Embryonic facial prominence (tissue), 1 donor: ENCODE measurements around the gene GRIP2.
A peak's percentile ranks its signal among the peaks of the same experiment; 100 is the strongest.

Experiments used
- DNase-seq: peaks from one replicate; pipeline ENCODE4 v3.0.0-alpha.2; 2016; ENCODE audit errors: extremely low spot score

Gene GRIP2

GRCh38 chr3:14465425-14465824, 74.7 kb downstream of the GRIP2 start:
- DNase-seq: no peak

DNA sequence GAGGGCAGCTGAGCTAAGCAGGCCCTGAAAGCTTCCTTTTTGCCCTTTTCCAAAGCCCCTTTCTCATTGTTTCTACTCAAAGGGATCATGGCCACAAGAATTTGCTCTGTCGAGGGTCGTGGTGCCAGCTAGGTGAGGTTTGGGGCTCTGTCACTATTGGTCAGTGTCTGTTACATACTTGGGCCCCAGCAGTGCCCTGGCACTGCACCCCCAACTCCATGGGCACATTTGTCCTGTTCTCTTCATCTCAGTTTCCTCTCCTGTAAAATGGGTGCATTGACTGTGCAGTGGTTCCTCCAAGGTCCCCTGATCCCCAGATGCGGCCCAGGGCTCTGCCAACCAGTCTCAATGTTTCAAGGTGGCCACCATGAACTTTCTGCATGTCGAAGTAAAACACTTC, 75.6 kb downstream of the GRIP2 start:
- DNase-seq: no peak

DNA sequence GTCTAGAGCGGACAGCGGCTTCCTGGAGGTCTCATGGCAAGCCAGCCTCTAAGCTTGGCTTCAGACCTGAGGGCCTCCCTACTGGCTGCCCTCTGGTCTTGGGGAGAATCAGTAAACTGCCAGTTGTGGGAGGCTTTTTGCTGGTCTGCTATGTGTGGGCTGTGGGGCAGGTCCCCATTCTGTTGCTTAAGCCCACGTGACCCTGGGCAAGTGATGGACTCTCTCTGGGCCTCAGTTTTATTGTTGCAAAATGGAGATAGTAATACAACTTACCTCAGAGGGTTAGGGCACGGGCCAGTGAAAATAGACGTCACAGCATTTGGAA, 76.0 kb downstream of the GRIP2 start:
- DNase-seq: no peak

DNA sequence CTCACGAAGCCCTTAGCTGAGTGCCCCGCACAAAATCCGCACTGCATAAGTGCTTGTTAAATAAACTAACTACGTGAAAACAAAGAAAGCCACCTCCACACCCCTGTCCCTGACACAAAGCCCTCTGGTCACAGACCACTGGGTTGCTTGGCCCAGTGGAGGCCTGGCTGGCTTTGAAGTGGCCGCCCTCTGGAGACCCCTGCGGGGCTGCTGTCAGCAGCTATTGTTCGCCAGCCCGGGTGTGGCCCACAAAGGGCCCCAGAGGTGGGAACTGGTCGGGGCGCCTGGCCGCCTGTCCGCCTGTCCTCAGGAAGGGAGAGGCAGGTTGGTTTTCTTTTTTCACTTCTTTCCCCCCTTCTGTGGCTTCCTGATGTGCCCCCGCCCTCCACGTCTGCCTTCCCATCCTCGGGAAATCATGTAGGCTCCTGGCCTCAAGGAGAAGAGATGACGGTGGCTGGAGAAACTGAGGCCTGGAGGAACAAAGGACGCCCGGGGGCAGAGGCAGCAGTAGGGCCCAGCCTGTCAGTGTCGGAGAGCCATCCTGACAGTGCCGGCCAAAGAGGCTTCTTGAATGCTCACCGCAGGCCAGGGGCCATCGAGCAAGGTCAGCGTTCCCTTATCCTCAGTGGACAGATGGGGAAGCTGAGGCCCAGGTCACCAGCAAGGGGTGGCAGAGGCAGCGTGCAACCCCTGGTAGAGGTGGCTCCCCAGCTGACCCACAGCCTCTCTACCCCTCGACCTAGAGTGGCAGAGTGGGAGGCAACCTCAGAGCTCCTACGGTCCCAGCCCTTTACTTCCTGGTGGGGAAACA, 76.6 kb downstream of the GRIP2 start:
- no peak for DNase-seq

DNA sequence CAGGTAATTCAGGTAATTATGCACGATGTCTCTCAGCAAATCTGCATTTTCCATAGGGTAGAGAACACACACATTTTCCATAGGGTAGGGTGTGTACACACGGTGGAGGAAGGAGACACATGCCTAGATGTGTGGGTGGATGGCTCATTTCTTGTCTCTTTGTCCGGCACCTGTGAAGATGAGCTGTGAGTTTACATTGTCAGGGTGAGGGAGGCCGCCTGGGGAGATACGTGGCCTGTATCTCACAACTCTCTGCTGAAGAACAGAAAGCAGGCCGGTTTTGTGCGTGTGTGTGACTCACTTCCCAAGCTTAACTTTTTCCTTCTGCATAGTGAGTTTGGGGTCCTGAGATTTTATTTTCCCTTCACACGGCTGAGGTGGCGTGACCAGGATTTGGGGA, 77.4 kb downstream of the GRIP2 start:
- no peak for DNase-seq

- no peak for DNase-seq
Observed at GRCh38 chr3:14461748-14462324, 78.3 kb downstream of the GRIP2 start.

- DNase-seq: no peak
Observed at GRCh38 chr3:14461006-14461747, 79.0 kb downstream of the GRIP2 start.

- no peak for DNase-seq
Observed at GRCh38 chr3:14460342-14461005, 79.7 kb downstream of the GRIP2 start.

GRCh38 chr3:14459787-14460186, 80.4 kb downstream of the GRIP2 start:
- no peak for DNase-seq

DNA sequence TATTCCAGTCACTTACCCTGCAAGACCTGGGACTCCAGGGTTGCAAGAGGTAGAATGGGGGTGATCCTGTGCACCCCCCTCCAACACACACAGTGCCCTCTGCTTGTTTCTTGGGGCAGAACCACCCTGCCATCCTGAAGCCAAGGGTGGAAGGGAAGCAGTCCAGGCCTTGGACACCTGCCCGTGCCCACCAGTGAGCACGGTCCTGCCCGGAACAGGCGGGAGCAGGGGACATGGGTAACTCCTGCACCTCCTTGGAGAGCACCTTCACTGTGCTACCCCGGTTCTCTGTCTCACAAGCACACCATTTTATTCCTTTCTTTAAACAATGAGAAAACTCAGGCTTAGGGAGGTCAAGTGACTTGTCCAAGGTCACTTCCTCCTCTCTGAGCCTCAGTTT, 80.8 kb downstream of the GRIP2 start:
- DNase-seq: no peak

GRCh38 chr3:14458434-14459275, 81.5 kb downstream of the GRIP2 start:
- DNase-seq: no peak

GRCh38 chr3:14457999-14458398, 82.1 kb downstream of the GRIP2 start:
- no peak for DNase-seq

DNA sequence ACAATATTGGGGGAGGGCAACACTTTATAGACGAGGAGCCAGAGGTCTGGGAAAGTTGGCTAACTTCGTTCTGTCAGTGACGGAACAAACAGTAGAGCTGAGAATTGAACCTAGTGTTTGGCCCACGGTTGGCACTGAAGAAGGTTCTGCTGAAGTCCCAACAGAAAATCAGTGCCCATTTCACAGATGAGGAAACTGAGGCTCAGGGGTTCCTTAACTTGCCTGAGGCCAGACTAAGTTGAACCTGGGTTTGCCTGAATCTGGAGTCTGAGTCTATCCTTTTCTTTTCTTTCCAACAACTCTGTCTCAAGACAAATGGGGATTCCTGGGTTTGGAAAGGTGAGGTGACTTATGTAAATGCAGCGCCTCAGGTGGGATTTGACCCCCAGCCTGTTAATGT, 82.7 kb downstream of the GRIP2 start:
- no peak for DNase-seq

DNA sequence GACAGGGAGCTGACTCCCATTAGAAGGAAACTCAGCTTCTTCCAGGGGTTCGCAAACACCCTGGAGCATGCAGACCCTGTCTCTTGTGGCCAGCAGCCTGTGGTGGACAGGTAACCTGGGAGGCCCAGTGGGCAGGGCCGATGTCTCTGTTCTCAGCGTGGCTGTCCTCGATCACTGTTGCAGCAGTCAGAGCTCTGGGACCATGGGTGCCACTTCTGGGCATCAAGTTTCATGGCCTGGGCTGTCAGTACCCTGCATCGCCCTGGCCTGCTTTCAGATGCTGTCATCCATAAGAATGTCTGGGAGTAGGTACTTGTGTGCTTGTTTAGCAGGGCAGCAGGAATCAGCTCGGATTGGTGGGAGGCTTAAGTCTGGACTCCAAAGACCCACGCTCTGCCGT, 83.3 kb downstream of the GRIP2 start:
- no peak for DNase-seq

DNA sequence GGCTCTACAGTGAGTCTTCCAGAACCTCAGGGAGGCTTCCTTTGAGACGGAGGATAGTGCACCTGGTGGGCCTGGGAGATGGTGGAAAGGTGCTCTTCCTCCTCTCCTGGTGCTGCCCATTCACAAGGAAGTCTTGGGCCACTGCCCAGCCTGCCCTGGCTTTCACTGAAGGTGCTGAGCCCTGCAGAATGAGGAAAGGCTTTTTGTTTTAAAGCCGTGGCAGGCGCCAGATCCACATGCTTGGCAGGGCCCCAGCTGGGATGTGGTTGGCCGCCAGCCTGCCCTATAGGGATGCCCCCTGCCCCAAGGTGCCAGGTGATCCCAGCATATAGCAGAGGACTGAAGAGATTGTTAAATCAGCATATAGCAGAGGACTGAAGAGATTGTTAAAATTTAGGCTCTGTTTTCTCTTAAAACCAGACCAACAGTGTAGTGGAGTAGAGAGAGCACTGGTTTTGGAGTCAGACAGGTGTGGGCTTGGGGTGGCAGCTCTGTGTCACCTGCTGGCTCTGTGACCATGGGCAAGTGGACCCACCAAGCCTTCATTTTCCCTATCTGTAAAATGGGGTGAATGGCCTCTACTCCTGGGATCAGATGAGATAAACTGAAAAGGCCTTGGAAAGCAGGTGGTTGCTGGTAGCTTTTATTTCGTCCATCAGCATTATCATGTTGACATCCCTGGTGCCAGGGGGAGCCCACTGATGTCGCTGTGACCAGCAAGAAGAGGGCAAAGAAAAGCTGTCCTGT, 84.4 kb downstream of the GRIP2 start:
- no peak for DNase-seq

- no peak for DNase-seq
Observed at GRCh38 chr3:14454639-14455310, 85.4 kb downstream of the GRIP2 start.

- DNase-seq: no peak
Observed at GRCh38 chr3:14453876-14454638, 86.1 kb downstream of the GRIP2 start.

GRCh38 chr3:14452740-14453710, 87.1 kb downstream of the GRIP2 start:
- peak; percentile 50 for DNase-seq
